OCI-LY1 (cell line): Measurements from ENCODE around the gene URB2.

ENCODE experiments used
- CTCF ChIP-seq: fragments of 200-600 bp; sonication (generic), shearing (Covaris generic); IDR thresholded peaks from 2 replicates; pipeline ENCODE4 v1.5.1; 2017; ENCODE audit warnings: mild to moderate bottlenecking, antibody characterized with exemption, low read length, moderate library complexity, mixed read lengths
- EZH2 ChIP-seq: fragments of 200-600 bp; sonication (generic), shearing (Covaris generic); IDR thresholded peaks from 2 replicates; pipeline ENCODE4 v1.8.0; 2017; ENCODE audit warnings: borderline replicate concordance, mixed run types, mild to moderate bottlenecking, antibody characterized with exemption, low read length, moderate library complexity, mixed read lengths

GRCh38 chr1:229625071-229625914 is 754 bp upstream of the URB2 start:
- no peak for TF ChIP-seq CTCF
- no peak for TF ChIP-seq EZH2
